B cell (primary cell): ENCODE results near the gene CRHR1. TPM values are rescaled to one million over a fixed set of nuclear protein-coding genes. Genes with fewer than 3 reads are reported as not detected.

Experiments used
- ATAC-seq: fragments of 200-7000 bp; cut with Tn5 transposase; one replicate; pipeline ENCODE4 v1.10.0; 2021; ENCODE audit warnings: low read depth, mild to moderate bottlenecking, moderate number of reproducible peaks, moderate library complexity
- CTCF ChIA-PET: fragments of 350-600 bp; sonication (Branson Sonifier 250); formaldehyde crosslinking; loops from one replicate; lab custom pipeline; 2021; ENCODE audit warnings: antibody characterized with exemption, inconsistent platforms; lab: Charles Lee
- POLR2A ChIA-PET: fragments of 350-600 bp; sonication (Branson Sonifier 250); formaldehyde crosslinking; loops from one replicate; lab custom pipeline; 2021; ENCODE audit warnings: antibody characterized with exemption; lab: Charles Lee
- DNase-seq: peaks from one replicate; pipeline ENCODE4 v3.0.0; 2013
- H2AFZ ChIP-seq: 2 replicates; pipeline ENCODE4 v1.6.1; 2012; ENCODE audit warnings: mild to moderate bottlenecking, low read depth, low read length; ENCODE audit not compliant: insufficient read depth, poor library complexity, severe bottlenecking
- H3K27ac ChIP-seq, 2 donors: 1 replicate in 1 of 2; 2 replicates in 1 of 2; pipeline ENCODE4 v1.5.1; 2012 to 2013; ENCODE audit warnings: low read length in 2 of 2, mild to moderate bottlenecking in 2 of 2, moderate library complexity in 1 of 2
- H3K27me3 ChIP-seq, 4 experiments: fragments of 200-600 bp in 1 of 4; sonication (generic) in 1 of 4; replicated peaks in 1 of 4; 1 replicate in 2 of 4; 2 replicates in 2 of 4; pipeline versions ENCODE4 v1.6.1 to v1.7.0; 2013 to 2016; ENCODE audit warnings: low read length in 3 of 4, mild to moderate bottlenecking in 2 of 4, mixed read lengths in 1 of 4, moderate library complexity in 1 of 4; ENCODE audit not compliant: insufficient read depth in 4 of 4, control insufficient read depth in 3 of 4; ENCODE audit errors: control extremely low read depth in 1 of 4
- H3K36me3 ChIP-seq, 2 experiments: replicated peaks in 1 of 2; 1 replicate in 1 of 2; 2 replicates in 1 of 2; pipeline versions ENCODE4 v1.6.1 to v1.7.1; 2013; ENCODE audit warnings: low read length in 1 of 2; ENCODE audit not compliant: insufficient read depth in 2 of 2, control insufficient read depth in 1 of 2; ENCODE audit errors: control extremely low read depth in 1 of 2, extremely low read depth in 1 of 2
- H3K4me1 ChIP-seq, 2 donors: fragments of 200-600 bp in 1 of 2; sonication (generic) in 1 of 2; 1 replicate in 1 of 2; 2 replicates in 1 of 2; pipeline versions ENCODE4 v1.5.1 to v1.6.1; 2013 to 2017; ENCODE audit warnings: low read length in 2 of 2; ENCODE audit not compliant: control insufficient read depth in 2 of 2, insufficient read depth in 2 of 2
- H3K4me2 ChIP-seq: replicated peaks from 2 replicates; pipeline ENCODE3; 2012; ENCODE audit warnings: mild to moderate bottlenecking, low read depth, low read length; ENCODE audit not compliant: poor library complexity, severe bottlenecking
- H3K4me3 ChIP-seq, 5 experiments: fragments of 200-600 bp in 1 of 5; sonication (generic) in 1 of 5; 1 replicate in 3 of 5; 2 replicates in 2 of 5; pipeline versions ENCODE4 v1.5.1 to v1.7.0; 2011 to 2016; ENCODE audit warnings: low read length in 4 of 5, mild to moderate bottlenecking in 4 of 5, low read depth in 2 of 5, control low read depth in 1 of 5, moderate library complexity in 1 of 5; ENCODE audit not compliant: insufficient read depth in 1 of 5; ENCODE audit errors: control extremely low read depth in 1 of 5, extremely low read depth in 1 of 5
- H3K79me2 ChIP-seq: fragments of 200-600 bp; sonication (generic); one replicate; pipeline ENCODE4 v1.6.0; 2016; ENCODE audit warnings: low read length; ENCODE audit not compliant: control insufficient read depth, insufficient read depth
- H3K9ac ChIP-seq: fragments of 200-600 bp; sonication (generic); 2 replicates; pipeline ENCODE4 v1.6.1; 2017; ENCODE audit warnings: mild to moderate bottlenecking, low read length, moderate library complexity
- H3K9me3 ChIP-seq, 3 donors: one replicate each; pipeline versions ENCODE4 v1.6.1 to v1.7.1; 2013; ENCODE audit warnings: low read length in 2 of 3; ENCODE audit not compliant: control insufficient read depth in 2 of 3, insufficient read depth in 1 of 3; ENCODE audit errors: control extremely low read depth in 1 of 3
- H4K20me1 ChIP-seq: 2 replicates; pipeline ENCODE4 v1.6.0; 2012; ENCODE audit warnings: mild to moderate bottlenecking, low read length; ENCODE audit not compliant: insufficient read depth, control insufficient read depth, poor library complexity, severe bottlenecking
- H3K27ac Mint-ChIP-seq: one replicate; pipeline ENCODE4 v1.8.0; 2021; ENCODE audit warnings: mixed read lengths
- H3K27me3 Mint-ChIP-seq: one replicate; pipeline ENCODE4 v1.8.0; 2021; ENCODE audit warnings: mixed read lengths
- H3K4me1 Mint-ChIP-seq: one replicate; pipeline ENCODE4 v1.8.0; 2021; ENCODE audit warnings: mixed read lengths
- H3K4me3 Mint-ChIP-seq: one replicate; pipeline ENCODE4 v1.8.0; 2021; ENCODE audit warnings: mixed read lengths
- H3K9me3 Mint-ChIP-seq: one replicate; pipeline ENCODE4 v1.8.0; 2022; ENCODE audit warnings: mixed read lengths; ENCODE audit not compliant: insufficient read depth
- EZH2 ChIP-seq: IDR thresholded peaks from 2 replicates; pipeline ENCODE4 v1.6.1; 2012; ENCODE audit warnings: borderline replicate concordance, low read depth, mild to moderate bottlenecking, moderate library complexity, low read length; ENCODE audit not compliant: insufficient read depth, poor library complexity, severe bottlenecking
- WGBS: methylation state at CpG from one replicate; pipeline ENCODE4 v1.1.5; 2013; ENCODE audit warnings: missing lambda C conversion rate; ENCODE audit not compliant: insufficient coverage; 5-methylcytosine and 5-hydroxymethylcytosine counted together
- intact Hi-C: fragments of 100-400 bp; cut with micrococcal nuclease; formaldehyde crosslinking; loops from one replicate; pipeline ENCODE4 v1.10.0; 2022
- polyA plus RNA-seq: library from polyadenylated mRNA; depleted of rRNA; stranded (reverse); fragments of >200 nt; gene quantifications from 2 replicates; pipeline ENCODE4 v1.2.3, GENCODE V29; 2012
- total RNA-seq, 2 donors: library from RNA; stranded (reverse); fragments of 120-200 nt in 1 of 2; gene quantifications; 1 replicate in 1 of 2; 2 replicates in 1 of 2; pipeline versions ENCODE4 v1.2.3 to v1.2.4, GENCODE V29; 2013 to 2022
- TF ChIP-seq, protein P1 (sequence below): fragments of 200-600 bp; IDR thresholded peaks from one replicate; pipeline ENCODE4 v1.8.0; 2022; ENCODE audit warnings: antibody characterized with exemption, mild to moderate bottlenecking

Gene CRHR1
- total and polyA plus RNA-seq, 2 donors (not counting 1 experiment from before 2014, with no cell fraction given): not detected

DNA sequence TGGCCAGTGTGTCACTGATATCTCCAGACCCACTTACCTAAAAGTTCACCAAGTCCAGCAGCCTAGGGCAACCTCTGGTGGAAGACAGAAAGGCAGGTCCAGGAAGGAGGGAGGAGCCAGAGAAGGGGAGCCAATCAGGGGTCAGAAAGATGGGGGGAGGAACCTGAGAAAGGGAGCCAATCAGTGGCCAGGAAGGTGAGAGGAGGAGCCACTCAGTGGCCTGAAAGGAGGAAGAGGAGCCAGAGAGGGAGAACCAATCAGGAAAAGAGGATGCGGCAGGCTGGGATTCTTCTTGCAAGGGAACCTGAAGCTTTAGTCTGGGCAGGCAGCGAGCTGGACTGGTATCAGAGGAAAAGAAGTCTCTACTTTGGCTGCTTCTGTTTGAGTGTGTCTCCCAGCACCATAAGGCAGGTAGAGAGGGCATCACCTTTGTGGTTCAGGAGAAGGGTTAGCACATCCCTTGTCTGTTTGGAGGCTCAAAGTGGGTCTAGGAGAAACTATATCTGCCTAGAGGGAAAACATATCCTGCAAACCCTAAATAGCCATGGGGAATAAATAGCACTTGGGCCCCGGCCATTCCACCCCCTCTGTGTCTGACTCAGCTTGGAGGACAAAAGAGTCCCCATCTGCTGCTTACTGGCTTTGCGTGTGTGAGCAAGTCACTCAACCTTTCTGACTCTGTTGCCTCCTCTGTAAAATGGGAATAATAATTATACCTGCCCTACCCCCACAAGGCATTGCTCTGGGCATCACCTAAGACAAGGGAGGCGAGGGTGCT is 43.4 kb upstream of the CRHR1 start:
- no peak overlapping the region for H3K4me3 ChIP-seq
- no peak overlapping the region for H3K4me2 ChIP-seq
- intact Hi-C loops: no loop called here
- H4K20me1 ChIP-seq: no peaks in the 10 kb centered on the region
- TF ChIP-seq, protein P1, sequence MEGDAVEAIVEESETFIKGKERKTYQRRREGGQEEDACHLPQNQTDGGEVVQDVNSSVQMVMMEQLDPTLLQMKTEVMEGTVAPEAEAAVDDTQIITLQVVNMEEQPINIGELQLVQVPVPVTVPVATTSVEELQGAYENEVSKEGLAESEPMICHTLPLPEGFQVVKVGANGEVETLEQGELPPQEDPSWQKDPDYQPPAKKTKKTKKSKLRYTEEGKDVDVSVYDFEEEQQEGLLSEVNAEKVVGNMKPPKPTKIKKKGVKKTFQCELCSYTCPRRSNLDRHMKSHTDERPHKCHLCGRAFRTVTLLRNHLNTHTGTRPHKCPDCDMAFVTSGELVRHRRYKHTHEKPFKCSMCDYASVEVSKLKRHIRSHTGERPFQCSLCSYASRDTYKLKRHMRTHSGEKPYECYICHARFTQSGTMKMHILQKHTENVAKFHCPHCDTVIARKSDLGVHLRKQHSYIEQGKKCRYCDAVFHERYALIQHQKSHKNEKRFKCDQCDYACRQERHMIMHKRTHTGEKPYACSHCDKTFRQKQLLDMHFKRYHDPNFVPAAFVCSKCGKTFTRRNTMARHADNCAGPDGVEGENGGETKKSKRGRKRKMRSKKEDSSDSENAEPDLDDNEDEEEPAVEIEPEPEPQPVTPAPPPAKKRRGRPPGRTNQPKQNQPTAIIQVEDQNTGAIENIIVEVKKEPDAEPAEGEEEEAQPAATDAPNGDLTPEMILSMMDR: no peak
- no peak for TF ChIP-seq EZH2
- ChIA-PET CTCF (no interaction called here), POLR2A (no interaction called here)
- no peaks in the 10 kb centered on the region for H3K4me1 ChIP-seq
- Mint-ChIP-seq H3K4me1 (no peaks in the 10 kb centered on the region), H3K27ac (no peak overlapping the region), H3K4me3 (no peak overlapping the region), H3K27me3 (peaks cover 46% of the 10 kb centered on the region), H3K9me3 (no peaks in the 10 kb centered on the region)
- WGBS: 86% methylated on average over 3 of the region's 5 CpGs
- no peak overlapping the region for H3K27ac ChIP-seq
- no peaks in the 10 kb centered on the region for H3K79me2 ChIP-seq
- ATAC-seq (peak; percentile 33), DNase-seq (no peak)
- H3K9me3 ChIP-seq: peaks cover 0 to 4% (median 0%) of the 10 kb centered on the region in 3 donors
- no peaks in the 10 kb centered on the region for H3K36me3 ChIP-seq
- no peak overlapping the region for H3K9ac ChIP-seq
- H2AFZ ChIP-seq: no peak overlapping the region
- H3K27me3 ChIP-seq: peaks cover 0 to 15% (median 3%) of the 10 kb centered on the region in 4 experiments

DNA sequence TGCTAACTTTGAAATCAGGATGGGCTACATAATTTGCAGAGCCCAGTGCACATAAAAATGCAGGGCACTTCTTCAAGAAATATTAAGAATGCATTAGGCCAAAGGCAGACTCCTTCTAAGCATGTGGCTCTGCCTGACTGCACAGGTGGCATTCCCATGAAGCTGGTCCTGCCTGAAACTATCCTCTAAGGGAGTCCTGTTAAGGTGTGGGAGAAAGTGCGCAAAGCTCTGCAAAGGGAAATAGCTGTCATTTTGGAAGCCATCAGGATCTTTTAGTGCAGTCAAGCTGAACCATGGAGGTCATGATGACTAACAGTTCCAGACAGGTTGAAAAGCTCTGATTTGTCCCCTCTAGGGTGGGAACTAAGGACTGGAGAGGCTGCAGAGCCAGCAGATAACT is 41.9 kb upstream of the CRHR1 start:
- Histone ChIP-seq H3K79me2 (no peaks in the 10 kb centered on the region), H3K27ac (no peak overlapping the region), H2AFZ (no peak overlapping the region), H3K4me2 (no peak overlapping the region), H3K4me1 (no peaks in the 10 kb centered on the region), H3K27me3 (peaks cover 0 to 19% (median 3%) of the 10 kb centered on the region in 4 experiments), H3K4me3 (no peak overlapping the region), H3K9me3 (peaks cover 0 to 4% (median 0%) of the 10 kb centered on the region in 3 donors), H3K36me3 (no peaks in the 10 kb centered on the region), H3K9ac (no peak overlapping the region), H4K20me1 (no peaks in the 10 kb centered on the region)
- Mint-ChIP-seq H3K9me3 (no peaks in the 10 kb centered on the region), H3K27me3 (peaks cover 40% of the 10 kb centered on the region), H3K27ac (no peak overlapping the region), H3K4me3 (no peak overlapping the region), H3K4me1 (no peaks in the 10 kb centered on the region)
- WGBS: 85% methylated on average over 1 of the region's 1 CpG
- intact Hi-C loops: no loop called here
- ChIA-PET POLR2A (no interaction called here), CTCF (no interaction called here)
- TF ChIP-seq, protein P1: no peak
- TF ChIP-seq EZH2: no peak
- DNase-seq: no peak
- no peak for ATAC-seq
